AG04449 (cell line): Measurements from ENCODE around the gene DPH1.

ENCODE experiments used
- CTCF ChIA-PET: fragments of 350-600 bp; formaldehyde crosslinking; extraction: SDS; loops from one replicate; lab custom pipeline; 2021; ENCODE audit warnings: antibody characterized with exemption; lab: Yijun Ruan, JAX
- POLR2A ChIA-PET: fragments of 400-600, 350-600 bp; formaldehyde crosslinking; extraction: SDS; loops from one replicate; lab custom pipeline; 2020; ENCODE audit warnings: antibody characterized with exemption, inconsistent platforms; lab: Yijun Ruan, JAX
- DNase-seq: peaks from one replicate; pipeline ENCODE4 v3.0.0-alpha.2; 2010; ENCODE audit warnings: low read depth, low spot score
- H3K4me3 ChIP-seq: 2 replicates; pipeline ENCODE4 v1.5.1; 2011; ENCODE audit warnings: low read depth, mild to moderate bottlenecking, control low read depth, low read length
- TF ChIP-seq, protein P1 (sequence below): IDR thresholded peaks from one replicate; pipeline ENCODE4 v1.5.1; 2011; ENCODE audit warnings: mild to moderate bottlenecking, moderate library complexity, low read length, control low read depth, inconsistent platforms; ENCODE audit not compliant: insufficient read depth; ENCODE audit errors: missing control alignments

The DPH1 gene

DNA sequence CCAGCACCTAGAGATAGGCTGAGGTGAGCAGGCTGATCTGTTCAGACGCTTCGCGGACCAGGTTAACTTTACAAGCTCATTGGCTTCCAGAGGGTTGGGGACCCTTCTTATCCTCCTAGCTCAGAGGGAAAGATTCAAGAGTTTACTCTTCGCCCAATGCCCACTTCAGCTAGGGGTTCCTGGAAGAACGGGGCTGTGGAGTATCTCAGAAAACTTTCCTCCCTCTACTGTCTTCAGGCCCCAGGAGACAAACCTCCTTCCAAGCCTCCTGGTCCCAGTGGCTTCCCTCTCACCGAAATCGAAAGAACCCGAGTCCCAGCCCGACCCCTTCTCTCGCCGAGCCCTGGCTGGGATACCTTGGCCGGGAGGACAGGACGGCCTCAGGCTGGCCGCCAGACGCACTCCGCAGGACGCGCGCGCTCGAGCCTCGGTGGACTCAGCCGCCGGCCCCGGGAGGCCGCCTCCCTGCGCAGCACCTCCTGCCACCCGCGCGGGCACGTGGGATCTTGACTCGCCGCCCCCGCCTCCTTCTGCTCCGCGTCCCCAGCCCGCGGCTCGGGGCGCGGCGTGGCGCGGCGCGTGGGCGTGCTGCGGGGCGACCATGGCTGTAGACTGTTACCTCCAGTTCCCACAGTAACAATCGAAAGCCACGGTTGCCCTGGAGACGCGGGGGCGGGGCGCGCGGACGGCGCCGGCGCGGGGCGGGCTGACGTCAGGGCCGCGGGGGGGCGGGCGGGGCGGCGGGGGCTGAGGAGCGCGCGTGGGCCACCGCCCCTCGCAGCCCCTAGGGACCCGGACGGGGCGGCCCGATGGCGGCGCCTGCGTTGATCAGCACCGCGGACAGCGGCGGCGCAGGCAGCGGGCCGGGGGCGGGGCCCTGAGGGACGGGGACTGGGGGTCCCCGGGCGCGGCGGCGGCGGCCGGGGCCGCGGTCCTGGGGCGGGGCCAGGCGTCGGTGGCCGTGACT, 19.7 kb downstream of the DPH1 start:
- H3K4me3 ChIP-seq: peak overlapping the region; percentile 71
- no peak for DNase-seq
- TF ChIP-seq, protein P1, sequence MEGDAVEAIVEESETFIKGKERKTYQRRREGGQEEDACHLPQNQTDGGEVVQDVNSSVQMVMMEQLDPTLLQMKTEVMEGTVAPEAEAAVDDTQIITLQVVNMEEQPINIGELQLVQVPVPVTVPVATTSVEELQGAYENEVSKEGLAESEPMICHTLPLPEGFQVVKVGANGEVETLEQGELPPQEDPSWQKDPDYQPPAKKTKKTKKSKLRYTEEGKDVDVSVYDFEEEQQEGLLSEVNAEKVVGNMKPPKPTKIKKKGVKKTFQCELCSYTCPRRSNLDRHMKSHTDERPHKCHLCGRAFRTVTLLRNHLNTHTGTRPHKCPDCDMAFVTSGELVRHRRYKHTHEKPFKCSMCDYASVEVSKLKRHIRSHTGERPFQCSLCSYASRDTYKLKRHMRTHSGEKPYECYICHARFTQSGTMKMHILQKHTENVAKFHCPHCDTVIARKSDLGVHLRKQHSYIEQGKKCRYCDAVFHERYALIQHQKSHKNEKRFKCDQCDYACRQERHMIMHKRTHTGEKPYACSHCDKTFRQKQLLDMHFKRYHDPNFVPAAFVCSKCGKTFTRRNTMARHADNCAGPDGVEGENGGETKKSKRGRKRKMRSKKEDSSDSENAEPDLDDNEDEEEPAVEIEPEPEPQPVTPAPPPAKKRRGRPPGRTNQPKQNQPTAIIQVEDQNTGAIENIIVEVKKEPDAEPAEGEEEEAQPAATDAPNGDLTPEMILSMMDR: no peak
- ChIA-PET CTCF (interaction anchor here (0.8 to 2.0 kb wide), 7 partner anchors 141 to 215 kb away, joined by 3 to 8 read pairs (median 4); no protein-coding TSS in a partner anchor), POLR2A (no interaction called here)

DNA sequence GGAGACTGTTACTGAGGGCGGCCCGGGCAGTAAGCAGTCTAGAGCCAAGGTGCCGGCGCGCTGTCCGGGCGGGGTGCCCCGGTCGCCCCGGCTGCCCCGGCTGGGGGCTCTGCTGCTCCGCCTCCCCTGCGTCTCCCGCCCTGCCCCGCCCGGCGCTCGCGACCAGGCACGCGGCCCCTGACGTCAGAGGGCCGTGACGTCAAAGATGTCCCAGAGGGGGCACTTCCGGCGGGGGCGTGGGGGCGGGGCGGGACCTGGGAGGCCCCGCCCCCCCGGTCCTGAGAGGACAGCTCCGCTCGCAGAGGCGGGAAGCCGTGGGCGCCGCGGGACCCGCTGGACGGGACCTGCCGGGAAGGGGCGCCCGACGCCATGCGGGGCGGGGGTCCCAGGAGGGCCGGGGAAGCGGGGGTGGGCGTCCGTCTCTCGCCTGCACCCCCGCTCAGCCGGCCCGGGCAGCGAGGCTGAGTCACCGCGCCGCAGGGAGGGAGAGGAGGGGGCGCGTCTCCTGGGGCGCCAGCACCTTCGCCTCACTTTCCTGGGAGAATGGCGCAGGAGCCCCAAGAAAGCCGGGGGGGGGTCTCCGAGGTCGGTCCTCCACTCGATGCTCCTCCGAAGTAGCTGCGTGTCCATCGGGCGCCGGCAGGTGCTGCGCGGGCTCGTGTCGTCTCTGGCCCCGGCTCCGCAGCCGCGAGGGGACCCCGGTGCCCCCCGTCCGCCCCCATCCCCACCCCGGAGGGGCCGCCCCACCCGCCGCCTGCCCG, 20.5 kb downstream of the DPH1 start:
- no peak for DNase-seq
- POLR2A ChIA-PET: no interaction called here
- CTCF ChIA-PET: interaction anchor here (0.8 to 1.9 kb wide), 7 partner anchors 24 to 245 kb away, joined by 3 to 20 read pairs (median 4); no protein-coding TSS in a partner anchor
- H3K4me3 ChIP-seq: peak overlapping the region; percentile 56
- TF ChIP-seq, protein P1: no peak

DNA sequence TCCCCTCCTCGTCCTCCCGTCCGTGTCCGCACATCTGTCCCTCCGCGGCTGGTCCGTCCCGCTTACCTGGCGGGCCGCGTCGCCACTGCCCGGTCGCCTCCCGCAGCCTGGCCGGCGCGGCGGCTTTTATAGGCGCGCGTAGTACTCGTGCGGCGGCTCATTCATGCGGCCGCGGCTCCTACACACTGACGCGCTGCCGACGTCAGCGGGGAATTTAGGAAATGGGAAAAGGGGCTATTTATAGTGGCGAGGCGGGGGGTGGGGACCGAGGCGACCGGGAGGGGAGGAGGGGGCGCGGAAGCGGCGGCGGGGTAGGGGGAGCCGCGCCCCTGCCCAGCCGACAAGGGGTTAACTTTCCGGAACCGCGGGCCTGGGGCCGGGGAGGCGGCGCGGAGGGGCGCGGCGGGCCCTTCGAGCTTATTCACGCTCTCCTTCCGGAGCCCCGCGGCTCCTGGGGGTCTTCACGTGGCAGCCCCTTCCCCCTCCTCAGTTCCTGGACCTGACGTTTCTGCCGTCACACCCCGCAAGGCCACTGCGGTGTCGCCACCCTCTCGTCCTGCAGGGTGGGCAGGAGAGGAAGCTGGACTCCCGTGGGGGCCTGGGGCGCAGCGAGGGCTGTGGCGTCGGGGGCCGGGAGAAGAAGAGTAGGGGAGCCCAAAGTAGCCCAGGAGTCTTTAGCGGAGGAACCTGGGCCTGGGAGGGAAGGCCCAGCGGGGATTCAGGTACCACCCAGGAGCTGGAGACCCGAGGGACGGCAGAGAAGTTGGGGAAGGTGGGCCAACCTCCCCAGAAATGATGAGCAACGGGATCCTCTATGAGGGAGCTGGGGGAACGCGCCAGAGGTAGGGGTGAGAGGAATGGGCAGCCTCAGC, 21.3 kb downstream of the DPH1 start:
- ChIA-PET CTCF (interaction anchor here (0.8 to 1.9 kb wide), 11 partner anchors 25 to 365 kb away, joined by 3 to 20 read pairs (median 4); no protein-coding TSS in a partner anchor), POLR2A (interaction anchor here (0.9 kb wide), 1 partner anchor 38 kb away, joined by 3 read pairs; no protein-coding TSS in a partner anchor)
- peak overlapping the region; percentile 12; the same call in 1 of the 2 replicates for H3K4me3 ChIP-seq
- DNase-seq: no peak
- TF ChIP-seq, protein P1: no peak

DNA sequence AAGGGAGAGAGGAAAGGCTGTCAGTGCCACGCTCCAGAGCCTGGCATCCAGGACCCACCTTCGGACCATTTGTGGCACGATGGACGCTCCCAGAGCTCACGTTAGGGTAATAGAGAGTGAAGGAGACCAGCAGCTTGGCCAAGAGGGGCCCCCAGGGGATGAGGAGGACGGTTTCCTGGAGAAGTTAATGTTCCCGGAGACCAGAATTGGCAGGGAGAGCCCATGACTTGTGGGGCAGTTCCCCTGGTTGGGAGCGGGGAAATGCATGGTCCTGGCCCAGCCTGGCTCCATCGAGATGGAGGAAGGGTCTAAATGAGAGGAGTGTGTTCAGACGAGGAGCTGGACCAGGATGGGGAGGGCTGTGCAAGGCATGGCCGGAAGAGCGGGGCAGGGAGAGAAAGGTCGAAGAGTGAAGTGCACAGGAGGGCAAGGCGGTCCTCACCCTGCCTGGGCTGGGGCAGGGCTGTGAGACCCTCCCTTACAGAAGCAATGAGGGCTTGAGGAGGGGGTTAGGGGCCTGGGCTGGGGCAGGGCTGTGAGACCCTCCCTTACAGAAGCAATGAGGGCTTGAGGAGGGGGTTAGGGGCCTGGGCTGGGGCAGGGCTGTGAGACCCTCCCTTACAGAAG, 22.1 kb downstream of the DPH1 start:
- POLR2A ChIA-PET: interaction anchor here (0.9 kb wide), 1 partner anchor 38 kb away, joined by 3 read pairs; no protein-coding TSS in a partner anchor
- no peak overlapping the region for H3K4me3 ChIP-seq
- CTCF ChIA-PET: interaction anchor here (0.5 to 1.9 kb wide), 12 partner anchors 26 to 364 kb away, joined by 3 to 20 read pairs (median 4); no protein-coding TSS in a partner anchor
- DNase-seq: no peak
- TF ChIP-seq, protein P1: no peak
